Measurements from ENCODE around the gene OSBPL2.

DNA sequence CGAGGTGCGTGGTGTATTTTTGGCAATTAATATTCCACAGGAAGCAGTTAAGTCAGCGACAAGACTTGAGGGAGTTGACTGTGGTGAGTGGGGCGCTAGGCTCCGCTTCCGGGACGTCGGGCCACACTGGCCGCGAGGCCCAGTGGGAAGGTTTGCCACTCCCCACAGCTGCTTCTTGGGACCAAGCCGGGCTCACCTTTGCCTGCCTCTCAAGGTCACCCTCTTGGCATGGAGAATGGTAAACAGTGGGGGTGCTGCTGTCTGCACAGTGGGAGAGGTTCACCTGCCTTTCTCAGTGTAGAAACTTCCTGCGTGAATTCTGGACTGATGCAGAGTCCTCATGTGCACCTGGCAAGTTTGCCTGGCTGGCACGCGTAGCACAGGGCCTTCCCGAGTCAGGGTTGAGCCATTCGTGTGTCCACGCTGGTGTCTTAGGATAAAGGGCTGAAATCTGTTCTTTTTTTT, 6.4 kb downstream of the OSBPL2 start:
- TF ChIP-seq POLR2A (IDR thresholded peaks at IDR 0.05; ENCODE audit: low read depth, low read length): no peak
- TF ChIP-seq, protein P1, sequence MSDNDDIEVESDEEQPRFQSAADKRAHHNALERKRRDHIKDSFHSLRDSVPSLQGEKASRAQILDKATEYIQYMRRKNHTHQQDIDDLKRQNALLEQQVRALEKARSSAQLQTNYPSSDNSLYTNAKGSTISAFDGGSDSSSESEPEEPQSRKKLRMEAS (IDR thresholded peaks at IDR 0.05; ENCODE audit: insufficient read depth, insufficient read length): no peak

Data from endothelial cell of umbilical vein (primary cell).